IMR-90 (cell line): Measurements from ENCODE around the gene RIMBP2. TPM values are rescaled to one million over a fixed set of nuclear protein-coding genes. Genes with fewer than 3 reads are reported as not detected.

Experiments used
- ATAC-seq: fragments of 200-7000 bp; cut with Tn5 transposase; 2 replicates; pipeline ENCODE4 v1.9.1; 2020; ENCODE audit warnings: low read depth, mild to moderate bottlenecking, moderate library complexity
- BruUV-seq: library from RNA; stranded (reverse); fragments of 400-500 nt; replicated peaks from 2 replicates; lab custom pipeline; 2021; lab: Mats Ljungman, UMichigan
- CTCF ChIA-PET: fragments of 300-600 bp; formaldehyde crosslinking; extraction: SDS; loops from one replicate; lab custom pipeline; 2021; ENCODE audit warnings: antibody characterized with exemption; lab: Yijun Ruan, JAX
- POLR2A ChIA-PET: fragments of 300-600 bp; sonication (Branson Sonifier 250); formaldehyde crosslinking; loops from one replicate; lab custom pipeline; 2022; ENCODE audit warnings: antibody characterized with exemption; ENCODE audit not compliant: unreplicated experiment; lab: Charles Lee
- DNase-seq: peaks from one replicate; pipeline ENCODE4 v3.0.0; 2013
- H2AFZ ChIP-seq: replicated peaks from 2 replicates; pipeline ENCODE3; 2013; ENCODE audit warnings: low read length, mild to moderate bottlenecking; ENCODE audit not compliant: poor library complexity
- H2AK5ac ChIP-seq: 2 replicates; pipeline ENCODE4 v1.6.1; 2013; ENCODE audit warnings: low read depth, low read length, inconsistent platforms
- H2AK9ac ChIP-seq: replicated peaks from 2 replicates; pipeline ENCODE3; 2013; ENCODE audit warnings: mild to moderate bottlenecking, low read depth, low read length, moderate library complexity; ENCODE audit not compliant: poor library complexity
- H2BK120ac ChIP-seq: 2 replicates; pipeline ENCODE4 v1.6.1; 2013; ENCODE audit warnings: low read depth, low read length, inconsistent platforms
- H2BK15ac ChIP-seq: 3 replicates; pipeline ENCODE4 v1.6.1; 2013; ENCODE audit warnings: low read depth, low read length, inconsistent platforms
- H2BK20ac ChIP-seq: 2 replicates; pipeline ENCODE4 v1.6.1; 2013; ENCODE audit warnings: low read depth, mild to moderate bottlenecking, inconsistent platforms, low read length, moderate library complexity
- H2BK5ac ChIP-seq: 2 replicates; pipeline ENCODE4 v1.6.1; 2013; ENCODE audit warnings: mild to moderate bottlenecking, low read depth, low read length, inconsistent platforms; ENCODE audit not compliant: poor library complexity, severe bottlenecking
- H3K14ac ChIP-seq: replicated peaks from 2 replicates; pipeline ENCODE4 v1.6.1; 2013; ENCODE audit warnings: low read depth, low read length, inconsistent platforms
- H3K18ac ChIP-seq: 2 replicates; pipeline ENCODE4 v1.6.1; 2013; ENCODE audit warnings: low read depth, low read length, control low read depth
- H3K23ac ChIP-seq: 2 replicates; pipeline ENCODE4 v1.6.1; 2013; ENCODE audit warnings: low read depth, low read length, inconsistent platforms
- H3K27ac ChIP-seq: 2 replicates; pipeline ENCODE4 v1.5.1; 2013; ENCODE audit warnings: mild to moderate bottlenecking, control low read depth, low read length; ENCODE audit not compliant: insufficient read depth
- H3K27me3 ChIP-seq: 2 replicates; pipeline ENCODE4 v1.6.1; 2013; ENCODE audit warnings: low read length; ENCODE audit not compliant: control insufficient read depth, insufficient read depth
- H3K36me3 ChIP-seq: 2 replicates; pipeline ENCODE4 v1.6.1; 2013; ENCODE audit warnings: low read length, mixed read lengths; ENCODE audit not compliant: control insufficient read depth, insufficient read depth
- H3K4ac ChIP-seq: 2 replicates; pipeline ENCODE4 v1.6.1; 2013; ENCODE audit warnings: low read depth, low read length, inconsistent platforms
- H3K4me1 ChIP-seq: 2 replicates; pipeline ENCODE4 v1.6.1; 2013; ENCODE audit warnings: low read length, mixed read lengths; ENCODE audit not compliant: control insufficient read depth, insufficient read depth
- H3K4me2 ChIP-seq: 2 replicates; pipeline ENCODE4 v1.6.1; 2013; ENCODE audit warnings: low read depth, mild to moderate bottlenecking, control low read depth, low read length, moderate library complexity
- H3K4me3 ChIP-seq: 2 replicates; pipeline ENCODE4 v1.5.1; 2013; ENCODE audit warnings: low read depth, mild to moderate bottlenecking, control low read depth, low read length, moderate library complexity; ENCODE audit not compliant: insufficient read depth
- H3K56ac ChIP-seq: 2 replicates; pipeline ENCODE4 v1.6.1; 2013; ENCODE audit warnings: low read length, inconsistent platforms; ENCODE audit not compliant: insufficient read depth; ENCODE audit errors: extremely low read depth
- H3K79me1 ChIP-seq, 2 experiments: 2 replicates each; pipeline ENCODE4 v1.6.1; 2013; ENCODE audit warnings: low read length in 2 of 2, inconsistent platforms in 1 of 2, low read depth in 1 of 2
- H3K9ac ChIP-seq: 2 replicates; pipeline ENCODE4 v1.6.1; 2013; ENCODE audit warnings: low read depth, low read length, control low read depth
- H3K9me1 ChIP-seq: 2 replicates; pipeline ENCODE4 v1.6.1; 2013; ENCODE audit warnings: low read length, inconsistent platforms; ENCODE audit not compliant: insufficient read depth
- H3K9me3 ChIP-seq: 2 replicates; pipeline ENCODE4 v1.6.1; 2013; ENCODE audit warnings: low read length; ENCODE audit not compliant: control insufficient read depth, insufficient read depth
- H4K20me1 ChIP-seq: 2 replicates; pipeline ENCODE4 v1.6.1; 2013; ENCODE audit warnings: low read length, inconsistent platforms; ENCODE audit not compliant: insufficient read depth
- H4K5ac ChIP-seq: 2 replicates; pipeline ENCODE4 v1.6.1; 2013; ENCODE audit warnings: mild to moderate bottlenecking, low read depth, low read length, control low read depth
- H4K8ac ChIP-seq, 2 experiments: 2 replicates each; pipeline ENCODE4 v1.6.1; 2013; ENCODE audit warnings: low read depth in 2 of 2, low read length in 2 of 2, control low read depth in 1 of 2, inconsistent platforms in 1 of 2
- H4K91ac ChIP-seq: 2 replicates; pipeline ENCODE4 v1.6.1; 2013; ENCODE audit warnings: low read depth, low read length, inconsistent platforms; ENCODE audit not compliant: insufficient read depth
- BHLHE40 ChIP-seq: fragments of 150-350 bp; IDR thresholded peaks from 2 replicates; pipeline ENCODE4 v1.6.1; 2016; ENCODE audit warnings: mild to moderate bottlenecking, low read depth, low read length
- CEBPB ChIP-seq: IDR thresholded peaks from 2 replicates; pipeline ENCODE4 v1.6.1; 2012; ENCODE audit warnings: low read depth, low read length, improper control_type of control experiment
- CHD1 ChIP-seq: IDR thresholded peaks from 2 replicates; pipeline ENCODE4 v1.6.1; 2012; ENCODE audit warnings: low read depth, low read length, improper control_type of control experiment
- FOS ChIP-seq: fragments of 150-350 bp; IDR thresholded peaks from 2 replicates; pipeline ENCODE4 v1.6.1; 2016; ENCODE audit warnings: low read depth, low read length
- MAFK ChIP-seq: IDR thresholded peaks from 2 replicates; pipeline ENCODE4 v1.6.1; 2012; ENCODE audit warnings: low read depth, low read length, improper control_type of control experiment
- MAZ ChIP-seq: IDR thresholded peaks from 2 replicates; pipeline ENCODE4 v1.6.1; 2012; ENCODE audit warnings: low read depth, mild to moderate bottlenecking, low read length, improper control_type of control experiment, moderate library complexity, borderline replicate concordance
- MXI1 ChIP-seq: IDR thresholded peaks from 2 replicates; pipeline ENCODE4 v1.6.1; 2012; ENCODE audit warnings: low read depth, mild to moderate bottlenecking, low read length, moderate library complexity, borderline replicate concordance
- NFE2L2 ChIP-seq: fragments of 150-350 bp; IDR thresholded peaks from 2 replicates; pipeline ENCODE4 v1.6.1; 2016; ENCODE audit warnings: low read depth, mild to moderate bottlenecking, low read length
- POLR2A ChIP-seq: IDR thresholded peaks from 2 replicates; pipeline ENCODE4 v1.6.1; 2012; ENCODE audit warnings: mild to moderate bottlenecking, low read depth, low read length
- RAD21 ChIP-seq: IDR thresholded peaks from 2 replicates; pipeline ENCODE4 v1.6.1; 2012; ENCODE audit warnings: low read length, improper control_type of control experiment
- RCOR1 ChIP-seq: IDR thresholded peaks from 2 replicates; pipeline ENCODE4 v1.6.1; 2012; ENCODE audit warnings: mild to moderate bottlenecking, low read length, improper control_type of control experiment; ENCODE audit not compliant: insufficient replicate concordance
- RFX5 ChIP-seq: IDR thresholded peaks from 2 replicates; pipeline ENCODE4 v1.8.0; 2012; ENCODE audit warnings: low read depth, mild to moderate bottlenecking, low read length, moderate library complexity
- SMC3 ChIP-seq: fragments of 150-350 bp; IDR thresholded peaks from 2 replicates; pipeline ENCODE4 v1.6.1; 2016; ENCODE audit warnings: low read depth, mild to moderate bottlenecking, antibody characterized with exemption, low read length, moderate library complexity
- WGBS, 2 experiments: methylation state at CpG; one replicate each; pipeline versions ENCODE4 v1.1.5 to v1.1.7; 2013; ENCODE audit warnings: missing lambda C conversion rate in 2 of 2; ENCODE audit not compliant: insufficient read length in 1 of 2; ENCODE audit errors: extremely low coverage in 2 of 2; 5-methylcytosine and 5-hydroxymethylcytosine counted together
- dilution Hi-C: fragments of 300-500 bp; cut with HindIII; formaldehyde crosslinking; loops from one replicate; pipeline ENCODE4 v1.14.3; 2018; ENCODE audit warnings: low sequenced_read_pairs; ENCODE audit not compliant: unreplicated experiment
- in situ Hi-C: fragments of 300-500 bp; cut with MboI; formaldehyde crosslinking; loops from 3 replicates; pipeline ENCODE4 v1.14.3; 2019; ENCODE audit warnings: low sequenced_read_pairs, inconsistent platforms, mixed read lengths
- intact Hi-C: fragments of 100-400 bp; cut with micrococcal nuclease; formaldehyde crosslinking; loops from 2 replicates; pipeline ENCODE4 v1.10.0; 2022
- polyA plus RNA-seq, 3 experiments: library from polyadenylated mRNA; depleted of rRNA; stranded (reverse); fragments of >200 nt; gene quantifications; 2 replicates each; pipeline ENCODE4 v1.2.3, GENCODE V29; 2012; ENCODE audit warnings: low replicate concordance in 1 of 3
- total RNA-seq: library from RNA; depleted of rRNA; stranded (reverse); fragments of >200 nt; gene quantifications from 2 replicates; pipeline ENCODE4 v1.2.3, GENCODE V29; 2012
- TF ChIP-seq, protein P1 (sequence below): fragments of 150-350 bp; IDR thresholded peaks from 2 replicates; pipeline ENCODE4 v1.6.1; 2017; ENCODE audit warnings: mild to moderate bottlenecking, antibody characterized with exemption, low read length, low read depth
- TF ChIP-seq, protein P2 (sequence below): fragments of 150-350 bp; IDR thresholded peaks from 2 replicates; pipeline ENCODE4 v1.6.1; 2016; ENCODE audit warnings: low read depth, mild to moderate bottlenecking, low read length, moderate library complexity, borderline replicate concordance
- TF ChIP-seq, protein P3 (sequence below): conservative IDR thresholded peaks from 2 replicates; pipeline ENCODE4 v1.5.1; 2012; ENCODE audit warnings: mild to moderate bottlenecking, low read depth, low read length, improper control_type of control experiment

Gene RIMBP2
- total and polyA plus RNA-seq, 2 of the 4 experiments (the other 2 are of a cell fraction), result not detected

DNA sequence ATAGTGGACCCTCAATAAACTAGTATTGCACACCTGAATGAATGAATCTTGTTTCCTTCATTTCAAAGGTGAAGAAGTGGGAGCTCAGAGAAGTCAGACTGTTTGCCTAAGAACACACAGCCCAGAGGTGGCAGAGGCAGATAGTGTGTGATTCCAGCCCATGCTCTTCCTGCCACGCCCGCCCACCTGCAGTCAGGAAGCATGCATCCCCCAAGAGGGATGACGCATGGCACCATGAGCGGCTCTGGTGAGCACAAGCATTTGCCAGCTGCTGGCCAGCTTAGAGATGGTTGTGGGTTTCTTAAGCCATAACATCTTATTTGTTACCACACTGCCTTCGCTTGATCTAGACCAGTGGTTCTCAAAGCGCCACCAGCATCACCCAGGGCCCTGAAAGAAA lies 133.8 kb downstream of the RIMBP2 start:
- H3K4me1 ChIP-seq, result no peaks in the 10 kb centered on the region
- no peak overlapping the region for H2BK20ac ChIP-seq
- H3K23ac ChIP-seq, result no peak overlapping the region
- no peak overlapping the region for H3K4ac ChIP-seq
- H2BK15ac ChIP-seq, result no peak overlapping the region
- no peak overlapping the region for H3K4me2 ChIP-seq
- no peak overlapping the region for H3K9ac ChIP-seq
- ChIA-PET CTCF (no interaction called here), POLR2A (no interaction called here)
- dilution Hi-C loops, result no loop called here
- H2AK9ac ChIP-seq, result no peak overlapping the region
- no peak overlapping the region for H2BK5ac ChIP-seq
- H4K20me1 ChIP-seq, result no peaks in the 10 kb centered on the region
- H3K18ac ChIP-seq, result no peak overlapping the region
- no peak for ATAC-seq
- BruUV-seq, result no TSS peak
- no peak overlapping the region for H3K4me3 ChIP-seq
- in situ Hi-C loops, result no loop called here
- 62% methylated on average over 4 of the region's 6 CpGs; no CpG with 5 or more reads in 1 of the 2 experiments for WGBS, 2 experiments
- no peaks in the 10 kb centered on the region for H3K27me3 ChIP-seq
- DNase-seq, result no peak
- no peaks in the 10 kb centered on the region for H3K79me1 ChIP-seq
- no peak overlapping the region for H4K5ac ChIP-seq
- H3K9me1 ChIP-seq, result no peaks in the 10 kb centered on the region
- intact Hi-C loops, result no loop called here
- peaks cover 35% of the 10 kb centered on the region for H3K9me3 ChIP-seq
- H3K27ac ChIP-seq, result no peak overlapping the region
- no peak overlapping the region for H3K14ac ChIP-seq
- H4K91ac ChIP-seq, result no peak overlapping the region
- no peaks in the 10 kb centered on the region for H3K36me3 ChIP-seq
- H3K56ac ChIP-seq, result no peak overlapping the region
- no peak overlapping the region for H4K8ac ChIP-seq
- TF ChIP-seq MAFK (no peak), RFX5 (no peak), RCOR1 (no peak), MAZ (no peak), CEBPB (no peak), MXI1 (no peak), POLR2A (no peak), BHLHE40 (no peak), SMC3 (no peak), NFE2L2 (no peak), RAD21 (no peak), CHD1 (no peak), FOS (no peak)
- TF ChIP-seq, protein P1, sequence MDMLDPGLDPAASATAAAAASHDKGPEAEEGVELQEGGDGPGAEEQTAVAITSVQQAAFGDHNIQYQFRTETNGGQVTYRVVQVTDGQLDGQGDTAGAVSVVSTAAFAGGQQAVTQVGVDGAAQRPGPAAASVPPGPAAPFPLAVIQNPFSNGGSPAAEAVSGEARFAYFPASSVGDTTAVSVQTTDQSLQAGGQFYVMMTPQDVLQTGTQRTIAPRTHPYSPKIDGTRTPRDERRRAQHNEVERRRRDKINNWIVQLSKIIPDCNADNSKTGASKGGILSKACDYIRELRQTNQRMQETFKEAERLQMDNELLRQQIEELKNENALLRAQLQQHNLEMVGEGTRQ, result no peak
- TF ChIP-seq, protein P2, sequence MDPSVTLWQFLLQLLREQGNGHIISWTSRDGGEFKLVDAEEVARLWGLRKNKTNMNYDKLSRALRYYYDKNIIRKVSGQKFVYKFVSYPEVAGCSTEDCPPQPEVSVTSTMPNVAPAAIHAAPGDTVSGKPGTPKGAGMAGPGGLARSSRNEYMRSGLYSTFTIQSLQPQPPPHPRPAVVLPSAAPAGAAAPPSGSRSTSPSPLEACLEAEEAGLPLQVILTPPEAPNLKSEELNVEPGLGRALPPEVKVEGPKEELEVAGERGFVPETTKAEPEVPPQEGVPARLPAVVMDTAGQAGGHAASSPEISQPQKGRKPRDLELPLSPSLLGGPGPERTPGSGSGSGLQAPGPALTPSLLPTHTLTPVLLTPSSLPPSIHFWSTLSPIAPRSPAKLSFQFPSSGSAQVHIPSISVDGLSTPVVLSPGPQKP, result no peak
- TF ChIP-seq, protein P3, sequence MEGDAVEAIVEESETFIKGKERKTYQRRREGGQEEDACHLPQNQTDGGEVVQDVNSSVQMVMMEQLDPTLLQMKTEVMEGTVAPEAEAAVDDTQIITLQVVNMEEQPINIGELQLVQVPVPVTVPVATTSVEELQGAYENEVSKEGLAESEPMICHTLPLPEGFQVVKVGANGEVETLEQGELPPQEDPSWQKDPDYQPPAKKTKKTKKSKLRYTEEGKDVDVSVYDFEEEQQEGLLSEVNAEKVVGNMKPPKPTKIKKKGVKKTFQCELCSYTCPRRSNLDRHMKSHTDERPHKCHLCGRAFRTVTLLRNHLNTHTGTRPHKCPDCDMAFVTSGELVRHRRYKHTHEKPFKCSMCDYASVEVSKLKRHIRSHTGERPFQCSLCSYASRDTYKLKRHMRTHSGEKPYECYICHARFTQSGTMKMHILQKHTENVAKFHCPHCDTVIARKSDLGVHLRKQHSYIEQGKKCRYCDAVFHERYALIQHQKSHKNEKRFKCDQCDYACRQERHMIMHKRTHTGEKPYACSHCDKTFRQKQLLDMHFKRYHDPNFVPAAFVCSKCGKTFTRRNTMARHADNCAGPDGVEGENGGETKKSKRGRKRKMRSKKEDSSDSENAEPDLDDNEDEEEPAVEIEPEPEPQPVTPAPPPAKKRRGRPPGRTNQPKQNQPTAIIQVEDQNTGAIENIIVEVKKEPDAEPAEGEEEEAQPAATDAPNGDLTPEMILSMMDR, result no peak
- H2AFZ ChIP-seq, result no peak overlapping the region
- no peak overlapping the region for H2BK120ac ChIP-seq
- no peak overlapping the region for H2AK5ac ChIP-seq
